Karpas-422 (cell line): ENCODE results near the gene MEX3D. TPM values are rescaled to one million over a fixed set of nuclear protein-coding genes. Genes with fewer than 3 reads are reported as not detected.

ENCODE experiments used
- DNase-seq: peaks from one replicate; pipeline ENCODE4 v3.0.0-alpha.2; 2015
- H2AFZ ChIP-seq: fragments of 200-600 bp; sonication (generic); 2 replicates; pipeline ENCODE4 v1.6.1; 2014; ENCODE audit warnings: antibody characterized with exemption, low read length, mixed read lengths
- H3K27ac ChIP-seq: fragments of 200-600 bp; sonication (generic); 2 replicates; pipeline ENCODE4 v1.5.1; 2014; ENCODE audit warnings: mild to moderate bottlenecking, low read length, moderate library complexity
- H3K27me3 ChIP-seq: fragments of 200-600 bp; sonication (generic); 2 replicates; pipeline ENCODE4 v1.6.1; 2014; ENCODE audit warnings: low read length, mixed read lengths
- H3K36me3 ChIP-seq: fragments of 200-600 bp; sonication (generic); 2 replicates; pipeline ENCODE4 v1.6.1; 2014; ENCODE audit warnings: low read length, mixed read lengths; ENCODE audit not compliant: insufficient read depth
- H3K4me1 ChIP-seq: fragments of 200-600 bp; sonication (generic); 2 replicates; pipeline ENCODE4 v1.6.1; 2014; ENCODE audit warnings: mild to moderate bottlenecking, low read length, mixed read lengths
- H3K4me2 ChIP-seq: fragments of 200-600 bp; sonication (generic); 2 replicates; pipeline ENCODE4 v1.6.1; 2014; ENCODE audit warnings: low read length, low read depth, mild to moderate bottlenecking; ENCODE audit not compliant: poor library complexity, severe bottlenecking
- H3K4me3 ChIP-seq: fragments of 200-600 bp; sonication (generic); 2 replicates; pipeline ENCODE4 v1.5.1; 2014; ENCODE audit warnings: mild to moderate bottlenecking, antibody characterized with exemption, low read length, mixed read lengths
- H3K79me2 ChIP-seq: fragments of 200-600 bp; sonication (generic); 2 replicates; pipeline ENCODE4 v1.6.1; 2014; ENCODE audit warnings: mild to moderate bottlenecking, low read length, mixed read lengths
- H3K9ac ChIP-seq: fragments of 200-600 bp; sonication (generic); 2 replicates; pipeline ENCODE4 v1.6.0; 2014; ENCODE audit warnings: low read length
- H3K9me2 ChIP-seq: fragments of 200-600 bp; sonication (generic), shearing (Covaris generic); replicated peaks from 2 replicates; pipeline ENCODE4 v1.6.0; 2014; ENCODE audit warnings: mild to moderate bottlenecking, low read length, moderate library complexity; ENCODE audit not compliant: insufficient read depth
- H3K9me3 ChIP-seq: fragments of 300-700, 200-600 bp; sonication (generic); 2 replicates; pipeline ENCODE4 v1.6.1; 2014; ENCODE audit warnings: low read length, mixed read lengths
- H4K20me1 ChIP-seq: fragments of 200-600 bp; sonication (generic); 2 replicates; pipeline ENCODE4 v1.6.1; 2014; ENCODE audit warnings: mild to moderate bottlenecking, antibody characterized with exemption, low read length, low read depth; ENCODE audit not compliant: insufficient read depth
- total RNA-seq: library from RNA; depleted of rRNA; stranded (reverse); fragments of >200 nt; shearing (Covaris generic); gene quantifications from 2 replicates; pipeline ENCODE4 v1.2.3, GENCODE V29; 2014; ENCODE audit warnings: low replicate concordance

Gene MEX3D
- total RNA-seq, 1 experiment from 2014 or later = 5.6 TPM

DNA sequence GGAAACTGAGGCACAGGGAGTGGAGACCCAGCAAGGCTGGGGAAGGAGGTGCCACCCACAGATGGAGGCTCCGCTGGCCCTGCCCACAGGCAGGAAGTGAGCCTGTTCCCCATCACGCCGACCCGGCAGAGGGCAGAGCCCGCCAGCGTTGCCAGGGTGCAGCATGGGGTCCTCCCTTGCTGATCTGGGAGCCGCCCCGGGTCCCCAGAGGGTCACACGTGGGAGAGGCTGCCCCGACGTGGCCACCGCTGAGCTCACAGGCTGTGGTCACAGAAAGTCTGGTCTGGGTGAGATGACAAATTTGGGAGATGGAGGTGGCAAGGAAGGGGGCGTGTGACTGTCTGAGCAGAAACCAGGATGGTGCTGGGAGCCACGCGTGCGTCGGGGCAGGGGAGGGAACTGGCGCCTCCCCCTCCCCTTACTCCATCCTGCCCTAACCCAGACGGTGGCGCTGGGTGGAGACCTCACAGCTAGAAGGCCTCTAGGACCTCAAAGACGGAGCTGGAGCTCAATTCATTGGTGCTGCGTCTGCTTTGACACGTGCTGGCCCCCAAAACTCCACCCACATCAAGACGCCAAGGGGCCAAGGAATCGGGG is 7.7 kb downstream of the MEX3D start:
- H3K36me3 ChIP-seq = no peaks in the 10 kb centered on the region
- no peaks in the 10 kb centered on the region for H3K27me3 ChIP-seq
- DNase-seq = no peak
- H3K9ac ChIP-seq = no peak overlapping the region
- no peak overlapping the region for H3K4me3 ChIP-seq
- no peaks in the 10 kb centered on the region for H3K9me3 ChIP-seq
- no peak overlapping the region for H3K4me2 ChIP-seq
- 0 out of 2 replicates have a peak, but pooled peaks cover 2% of the 10 kb centered on the region for H3K79me2 ChIP-seq
- no peak overlapping the region for H2AFZ ChIP-seq
- H3K4me1 ChIP-seq = no peaks in the 10 kb centered on the region
- no peak overlapping the region for H3K27ac ChIP-seq
- H4K20me1 ChIP-seq = 0 out of 2 replicates have a peak, but pooled peaks cover 4% of the 10 kb centered on the region
- no peaks in the 10 kb centered on the region for H3K9me2 ChIP-seq

DNA sequence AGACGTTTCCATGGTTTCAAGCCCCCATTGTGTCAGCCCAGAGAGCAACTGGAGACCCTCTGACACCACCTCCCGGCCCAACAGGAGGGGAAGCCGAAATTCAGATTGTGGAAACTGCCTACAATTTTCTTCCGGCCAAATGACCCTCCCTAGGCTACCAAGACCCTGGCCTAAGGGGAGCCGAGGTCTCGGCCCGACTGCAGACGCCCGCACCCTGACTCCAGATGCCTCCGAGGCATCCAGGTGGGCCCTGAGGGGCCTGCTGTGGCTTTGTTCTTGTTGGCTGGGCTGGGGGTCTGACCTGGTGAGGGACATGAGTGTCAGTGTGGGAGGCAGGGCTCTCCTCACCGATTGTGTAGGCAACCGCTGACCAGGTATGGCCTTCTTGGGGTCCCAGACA is 9.6 kb downstream of the MEX3D start:
- Histone ChIP-seq H3K4me3 (no peak overlapping the region), H2AFZ (no peak overlapping the region), H3K9me2 (no peaks in the 10 kb centered on the region), H3K27ac (no peak overlapping the region), H4K20me1 (0 out of 2 replicates have a peak, but pooled peaks cover 4% of the 10 kb centered on the region), H3K27me3 (no peaks in the 10 kb centered on the region), H3K4me1 (no peaks in the 10 kb centered on the region), H3K79me2 (0 out of 2 replicates have a peak, but pooled peaks cover 2% of the 10 kb centered on the region), H3K4me2 (no peak overlapping the region), H3K9ac (no peak overlapping the region), H3K9me3 (no peaks in the 10 kb centered on the region), H3K36me3 (no peaks in the 10 kb centered on the region)
- no peak for DNase-seq

DNA sequence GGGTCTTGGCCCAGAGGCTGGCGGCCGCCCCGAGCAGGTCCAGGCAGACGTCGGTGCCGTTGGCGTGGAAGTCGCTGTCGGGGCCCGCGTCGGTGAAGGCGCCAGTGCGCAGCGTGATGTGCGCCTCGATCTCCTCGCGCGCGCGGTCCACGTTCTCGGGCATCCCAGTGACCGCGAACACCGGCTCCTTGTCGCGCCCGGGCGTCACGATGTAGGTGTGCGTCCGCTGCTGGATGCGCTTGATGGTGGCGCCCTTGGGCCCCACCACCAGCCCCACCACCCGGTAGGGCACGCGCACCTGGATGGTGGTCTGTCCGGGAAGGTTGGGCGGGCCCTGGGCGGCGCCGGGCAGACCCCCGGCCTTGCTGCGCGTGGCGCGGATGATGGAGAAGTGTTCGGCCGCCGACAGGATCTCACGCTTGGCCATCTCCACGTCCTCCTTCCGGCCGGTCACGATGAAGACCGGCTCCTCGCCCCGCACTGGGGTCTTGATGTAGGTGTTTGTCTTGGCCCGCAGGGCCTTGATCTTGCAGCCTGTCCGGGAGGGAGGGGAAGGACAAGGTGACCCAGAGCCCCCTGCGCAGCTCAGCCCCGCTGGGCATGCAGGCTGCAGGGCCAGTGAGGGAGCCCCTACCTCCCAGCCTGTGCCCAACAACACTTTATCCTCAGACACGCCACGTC is 11.6 kb downstream of the MEX3D start:
- Histone ChIP-seq H2AFZ (no peak overlapping the region), H3K9ac (no peak overlapping the region), H3K27ac (no peak overlapping the region), H4K20me1 (no peaks in the 10 kb centered on the region), H3K9me2 (no peaks in the 10 kb centered on the region), H3K27me3 (no peaks in the 10 kb centered on the region), H3K4me2 (no peak overlapping the region), H3K9me3 (no peaks in the 10 kb centered on the region), H3K4me3 (no peak overlapping the region), H3K4me1 (no peaks in the 10 kb centered on the region), H3K79me2 (0 out of 2 replicates have a peak, but pooled peaks cover 2% of the 10 kb centered on the region), H3K36me3 (no peaks in the 10 kb centered on the region)
- DNase-seq = no peak

DNA sequence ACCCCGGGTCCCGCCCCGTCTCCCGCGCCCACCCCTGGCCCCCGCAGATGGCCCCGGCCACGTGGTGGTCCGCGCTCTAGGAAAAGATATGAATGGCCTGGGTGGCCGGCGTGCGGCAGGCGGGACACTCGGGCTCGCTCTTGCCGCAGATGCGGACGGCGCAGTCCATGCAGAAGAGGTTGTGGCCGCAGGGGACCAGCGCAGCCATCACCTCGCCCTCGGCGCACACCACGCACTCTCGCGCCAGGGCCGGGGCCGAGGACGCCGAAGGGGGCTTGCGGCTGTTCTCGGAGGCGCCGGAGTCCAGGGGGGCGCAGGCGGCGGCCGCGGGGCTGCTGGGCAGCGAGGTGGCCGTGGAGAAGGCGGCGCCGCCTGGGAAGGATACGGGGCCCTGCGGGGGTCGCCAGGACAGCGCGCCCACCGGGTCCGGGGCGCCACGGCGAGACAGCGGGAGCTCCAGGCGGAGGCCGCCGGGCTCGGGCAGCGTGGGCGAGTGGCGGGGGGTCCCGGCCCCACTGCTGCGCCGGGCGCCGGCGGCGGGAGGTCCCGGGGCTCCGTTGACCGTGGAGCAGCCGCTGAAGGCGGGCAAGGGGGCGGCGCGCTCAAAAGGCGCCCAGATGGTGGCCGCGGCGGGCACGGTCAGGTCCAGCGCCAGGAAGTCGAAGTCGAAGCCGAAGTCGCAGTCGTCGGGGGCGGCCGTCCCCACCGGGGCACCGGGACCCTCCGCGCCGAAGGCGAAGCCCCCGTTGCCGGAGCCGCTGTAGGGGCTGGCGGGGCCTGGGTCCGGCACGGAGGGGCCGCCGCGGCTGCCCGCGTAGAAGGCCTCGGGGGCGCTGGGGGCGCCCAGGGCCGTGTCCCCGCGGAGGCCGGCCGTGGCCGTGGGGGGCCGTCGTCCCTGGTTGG is 12.4 kb downstream of the MEX3D start:
- no peaks in the 10 kb centered on the region for H3K79me2 ChIP-seq
- no peak for DNase-seq
- no peak overlapping the region for H3K4me3 ChIP-seq

DNA sequence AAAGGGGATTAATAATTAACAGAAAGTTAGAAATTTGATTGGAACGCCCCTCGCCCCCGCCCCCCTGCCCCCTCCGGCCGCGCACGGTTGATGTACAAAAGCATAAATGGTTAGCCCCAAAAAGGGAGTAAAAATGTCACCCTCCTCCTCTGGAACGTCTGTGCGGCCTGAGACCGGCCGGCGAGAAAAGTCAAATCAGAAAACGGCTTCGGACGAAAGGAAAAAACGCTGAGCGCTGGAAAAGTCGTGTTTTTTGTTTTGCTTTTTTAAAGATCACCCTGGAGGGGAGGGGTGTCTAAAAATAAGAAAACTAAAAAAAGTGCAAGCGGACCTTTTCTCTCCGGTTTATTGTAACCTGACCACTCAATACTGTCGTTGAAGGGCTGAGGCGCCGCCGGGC is 13.2 kb downstream of the MEX3D start:
- DNase-seq = no peak
- H3K4me3 ChIP-seq = no peak overlapping the region

More for the DNA sequence above, 12.4 kb downstream of the MEX3D start:
- H2AFZ ChIP-seq = no peak overlapping the region
- no peak overlapping the region for H3K27ac ChIP-seq
- H3K4me1 ChIP-seq = no peaks in the 10 kb centered on the region
- no peak overlapping the region for H3K4me2 ChIP-seq
- H3K36me3 ChIP-seq = no peaks in the 10 kb centered on the region
- H3K9me2 ChIP-seq = no peaks in the 10 kb centered on the region
- no peaks in the 10 kb centered on the region for H3K9me3 ChIP-seq
- H3K9ac ChIP-seq = no peak overlapping the region
- H3K27me3 ChIP-seq = no peaks in the 10 kb centered on the region
- H4K20me1 ChIP-seq = no peaks in the 10 kb centered on the region

DNA sequence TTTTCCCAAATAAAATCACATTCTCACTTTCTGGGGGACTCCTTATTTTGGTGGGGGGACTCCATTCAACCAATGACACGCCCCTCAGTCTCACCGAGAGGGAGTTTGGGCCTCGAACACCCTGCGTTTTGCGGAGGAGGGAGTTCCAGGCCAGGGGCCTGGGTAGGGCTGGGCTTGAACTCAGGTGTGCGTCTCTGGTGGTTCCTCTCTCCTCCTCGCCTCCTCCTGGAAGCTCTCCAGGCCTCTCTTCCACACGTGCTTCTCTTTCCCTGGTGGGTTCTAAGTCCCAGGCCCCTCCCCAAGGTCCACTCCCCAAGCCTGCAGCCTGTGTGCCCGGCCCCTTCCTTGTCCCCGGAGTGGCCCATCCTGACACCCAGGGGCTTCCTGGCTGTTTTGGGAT is 14.7 kb downstream of the MEX3D start:
- H3K79me2 ChIP-seq = no peaks in the 10 kb centered on the region
- H3K9me2 ChIP-seq = no peaks in the 10 kb centered on the region
- H3K9me3 ChIP-seq = no peaks in the 10 kb centered on the region
- no peaks in the 10 kb centered on the region for H3K4me1 ChIP-seq
- no peak overlapping the region for H3K27ac ChIP-seq
- no peak overlapping the region for H3K9ac ChIP-seq
- no peak for DNase-seq
- no peaks in the 10 kb centered on the region for H3K36me3 ChIP-seq
- no peak overlapping the region for H2AFZ ChIP-seq
- H3K4me2 ChIP-seq = no peak overlapping the region
- H3K4me3 ChIP-seq = no peak overlapping the region
- H4K20me1 ChIP-seq = no peaks in the 10 kb centered on the region
- H3K27me3 ChIP-seq = no peaks in the 10 kb centered on the region

More for the DNA sequence above, 13.2 kb downstream of the MEX3D start:
- Histone ChIP-seq H3K27me3 (no peaks in the 10 kb centered on the region), H3K9me3 (no peaks in the 10 kb centered on the region), H3K27ac (no peak overlapping the region), H3K4me2 (no peak overlapping the region), H3K9ac (no peak overlapping the region), H3K36me3 (no peaks in the 10 kb centered on the region), H3K9me2 (no peaks in the 10 kb centered on the region), H3K4me1 (no peaks in the 10 kb centered on the region), H3K79me2 (no peaks in the 10 kb centered on the region), H2AFZ (no peak overlapping the region), H4K20me1 (no peaks in the 10 kb centered on the region)

DNA sequence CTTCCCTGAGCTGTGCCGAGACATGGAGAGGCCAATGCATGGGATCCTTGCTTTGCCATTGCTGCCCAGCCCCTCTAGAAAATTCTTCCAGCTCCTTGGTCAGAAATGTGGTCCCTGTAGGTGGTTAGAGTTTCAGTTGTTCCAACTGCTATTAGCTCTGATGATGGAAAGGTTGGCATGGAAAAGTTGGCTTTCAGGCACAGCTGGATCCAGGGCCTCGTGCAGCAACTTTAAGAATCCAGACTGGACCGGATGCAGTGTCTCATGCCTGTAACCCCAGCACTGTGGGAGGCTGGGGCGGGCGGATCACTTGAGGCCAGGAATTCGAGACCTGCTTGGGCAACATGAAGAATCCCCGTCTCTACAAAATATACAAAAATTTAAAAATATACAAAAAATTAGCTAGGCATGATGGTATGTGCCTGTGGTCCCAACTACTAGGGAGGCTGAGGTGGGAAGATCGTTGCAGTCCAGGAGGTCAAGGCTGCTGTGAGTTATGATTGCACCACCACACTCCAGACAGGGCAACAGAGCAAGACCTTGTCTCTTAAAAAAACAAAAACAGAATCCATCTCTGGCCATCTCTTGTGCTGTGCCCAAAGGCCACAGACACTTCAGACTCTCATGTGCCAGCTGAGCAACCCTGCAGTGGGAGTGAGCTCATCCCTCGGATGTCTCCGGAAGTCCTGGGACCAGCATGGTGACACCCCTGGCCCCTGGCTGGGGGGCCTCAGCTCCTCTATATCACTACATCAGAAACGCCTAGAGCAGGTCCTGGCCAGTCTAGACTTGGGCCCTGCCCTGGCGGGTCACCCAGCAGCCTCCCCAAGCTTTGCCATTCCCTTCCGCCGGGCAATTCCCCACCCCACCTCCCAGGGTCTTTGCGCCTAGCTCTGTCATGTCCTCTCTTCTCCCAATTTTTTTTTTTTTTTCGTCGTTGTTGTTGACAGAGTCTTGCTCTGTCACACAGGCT is 16.8 kb downstream of the MEX3D start:
- no peak for DNase-seq
- Histone ChIP-seq H3K36me3 (no peaks in the 10 kb centered on the region), H4K20me1 (no peaks in the 10 kb centered on the region), H3K27ac (no peak overlapping the region), H3K27me3 (no peaks in the 10 kb centered on the region), H3K9ac (no peak overlapping the region), H2AFZ (no peak overlapping the region), H3K4me1 (peaks cover under 1% of the 10 kb centered on the region), H3K4me2 (no peak overlapping the region), H3K4me3 (no peak overlapping the region), H3K9me3 (no peaks in the 10 kb centered on the region), H3K79me2 (no peaks in the 10 kb centered on the region), H3K9me2 (no peaks in the 10 kb centered on the region)
